Medulla oblongata (tissue), 1 donor: Measurements from ENCODE around the gene ZNF860.

Source experiments
- DNase-seq: peaks from one replicate; pipeline ENCODE4 v3.0.0-alpha.2; 2015; ENCODE audit errors: extremely low spot score

The ZNF860 gene

DNA sequence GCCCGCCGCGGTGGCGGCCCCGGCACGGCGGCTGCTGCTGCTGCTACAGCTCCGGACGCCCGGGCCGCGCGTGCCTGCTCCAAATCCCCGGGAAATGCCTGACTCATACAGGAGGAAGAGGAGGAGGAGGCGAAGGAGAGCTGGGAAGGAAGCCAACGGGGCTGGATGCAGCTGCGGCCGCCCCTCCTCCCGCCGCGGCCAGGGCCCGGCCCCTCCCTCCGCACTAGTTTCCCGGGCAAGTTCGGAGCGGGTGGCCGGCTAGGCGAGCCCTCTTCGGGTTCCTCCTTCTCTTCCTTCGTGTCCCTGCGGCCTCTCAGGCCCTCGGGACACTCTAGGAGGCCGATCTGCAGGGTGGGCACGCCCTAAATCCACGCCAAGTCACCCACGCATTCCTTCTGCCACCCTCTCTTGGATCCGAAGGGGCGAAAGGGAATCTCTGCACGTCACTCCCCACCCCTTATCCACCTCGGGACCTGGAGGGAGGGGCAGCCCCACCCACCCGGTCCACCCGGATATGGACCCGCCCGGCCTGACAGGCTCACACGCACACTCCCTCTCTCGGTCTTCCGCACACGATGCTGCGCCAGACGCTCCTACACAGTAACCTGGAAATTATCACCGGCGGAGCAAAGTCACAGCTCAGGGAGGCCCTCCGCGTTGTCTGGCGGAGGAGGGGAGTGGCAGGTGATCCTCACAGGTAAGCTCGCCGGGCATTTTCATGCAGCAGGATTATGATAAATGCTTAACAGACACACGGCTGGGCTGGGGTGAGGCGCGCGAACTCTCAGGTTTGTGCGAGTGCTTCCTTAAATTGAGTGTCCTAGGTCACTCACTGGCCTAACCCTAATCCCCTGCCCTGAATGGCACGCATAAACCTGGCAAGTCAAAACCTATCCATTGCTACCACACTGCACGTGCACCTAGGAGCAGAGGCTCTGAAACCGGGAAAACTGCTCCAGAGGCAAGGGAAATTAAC is at the start of gene ZNF860, which contains the start of gene OSBPL10:
Gene ZNF860, plus strand, starts transcription at position 545 of the 976 bp plus-strand sequence. CDS start 7,330 bp downstream, outside the sequence.
Gene OSBPL10, minus strand, starts transcription at position 57 of the 976 bp plus-strand sequence. CDS start 83 bp downstream, outside the sequence.
- DNase-seq, result peak; percentile 59

DNA sequence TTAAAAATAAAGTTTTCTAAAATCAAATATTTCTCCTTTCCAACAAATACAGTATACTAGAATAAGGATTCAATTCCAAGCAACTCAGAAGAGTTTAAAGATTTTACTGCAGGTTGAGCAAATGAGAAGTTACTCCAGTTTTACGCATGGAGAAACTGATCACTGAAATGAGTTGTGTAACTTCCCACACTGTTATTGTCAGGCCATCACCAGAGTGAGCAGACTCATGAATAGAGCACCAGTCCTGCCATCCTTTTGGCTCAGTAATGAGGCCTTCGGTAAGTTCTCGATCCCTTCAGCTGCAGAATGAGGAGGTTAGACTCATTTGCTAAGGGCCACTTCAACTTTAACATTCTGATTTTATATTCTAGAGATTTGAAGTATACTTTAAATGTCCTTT is 48.6 kb upstream of the ZNF860 start:
- DNase-seq, result no peak

DNA sequence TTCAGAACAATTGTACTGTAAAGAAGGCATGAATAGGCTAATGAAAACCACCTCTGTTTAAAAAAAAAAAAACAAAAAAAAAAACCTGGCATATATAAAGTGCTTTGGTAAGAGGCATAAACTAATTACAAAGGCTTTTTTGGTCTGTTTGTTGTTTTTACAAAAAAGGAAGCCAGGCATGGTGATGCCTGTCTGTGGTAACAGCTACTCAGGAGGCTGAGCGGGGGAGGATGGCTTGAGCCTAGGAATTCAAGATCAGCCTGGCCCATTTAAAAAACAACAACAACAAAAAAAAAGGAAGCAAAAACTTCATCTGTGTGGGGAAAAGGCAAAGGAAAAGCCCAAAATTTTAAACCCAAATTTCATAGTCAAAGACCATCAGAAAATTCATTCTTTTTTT is 47.5 kb upstream of the ZNF860 start:
- no peak for DNase-seq

DNA sequence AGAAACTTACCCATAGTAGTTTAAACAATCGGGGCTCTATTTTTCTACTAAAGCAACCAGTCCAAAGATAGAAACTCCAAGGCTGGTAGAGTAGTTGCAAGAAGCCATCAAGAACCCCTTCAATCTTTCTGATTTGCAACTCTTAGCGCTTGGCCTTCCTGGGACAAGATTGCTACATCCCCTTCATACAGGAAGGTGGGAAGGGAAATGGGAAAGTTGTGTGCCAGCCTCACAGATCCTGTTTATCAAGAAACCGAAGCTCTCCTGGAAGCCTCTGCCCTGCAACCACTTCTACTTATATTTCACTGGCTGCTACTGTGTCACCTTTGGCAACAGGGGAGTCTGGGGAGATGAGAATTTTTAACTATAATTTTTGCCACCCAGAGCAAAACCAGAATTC is 46.7 kb upstream of the ZNF860 start:
- DNase-seq, result no peak

DNA sequence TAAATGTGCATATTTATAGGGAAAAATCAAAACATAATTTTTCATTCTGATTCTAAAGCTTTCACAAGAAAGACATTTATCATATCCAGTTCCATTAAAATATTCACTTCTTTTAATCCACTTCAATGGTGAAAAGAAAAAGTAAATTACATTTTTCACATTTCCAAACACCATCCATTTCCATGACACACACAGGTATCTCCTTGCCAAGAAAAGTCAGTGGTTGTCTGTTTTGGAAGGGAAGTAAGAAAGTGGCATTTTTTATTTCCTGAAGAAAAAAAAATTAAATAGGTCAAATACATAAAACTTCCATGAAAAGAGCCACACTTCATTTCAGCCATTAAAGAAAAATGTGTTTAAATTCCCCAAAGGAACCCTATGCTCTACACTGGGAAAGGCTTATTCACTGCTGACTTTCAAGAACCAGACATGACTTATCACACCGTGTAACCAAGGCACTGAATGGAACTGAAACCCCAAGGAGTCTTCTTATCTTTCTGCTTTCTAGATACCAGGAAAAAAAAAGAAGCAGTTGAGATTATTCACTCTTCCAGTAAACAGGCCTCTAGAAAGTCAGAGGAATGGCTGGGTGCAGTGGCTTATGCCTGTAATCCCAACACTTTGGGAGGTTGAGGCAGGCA is 45.0 kb upstream of the ZNF860 start:
- DNase-seq, result no peak

DNA sequence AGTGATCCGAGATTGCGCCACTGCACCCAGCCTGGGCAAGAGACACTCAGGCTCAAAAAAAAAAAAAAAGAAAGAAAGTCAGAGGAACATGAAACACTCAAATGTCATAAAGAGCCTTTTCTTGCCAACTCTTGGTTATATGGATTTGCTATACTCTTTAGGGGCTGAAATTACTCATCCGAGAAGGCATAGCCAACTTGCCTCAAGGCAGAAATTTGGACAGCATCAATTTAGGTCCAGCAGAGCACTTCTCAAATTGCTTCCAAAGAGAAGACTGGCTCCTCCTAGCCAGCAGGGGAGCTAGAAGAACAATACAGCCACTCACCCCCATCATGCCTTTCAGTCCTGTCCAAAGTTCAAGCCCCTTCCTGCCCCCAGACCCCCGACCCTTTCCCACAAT is 44.3 kb upstream of the ZNF860 start:
- no peak for DNase-seq

DNA sequence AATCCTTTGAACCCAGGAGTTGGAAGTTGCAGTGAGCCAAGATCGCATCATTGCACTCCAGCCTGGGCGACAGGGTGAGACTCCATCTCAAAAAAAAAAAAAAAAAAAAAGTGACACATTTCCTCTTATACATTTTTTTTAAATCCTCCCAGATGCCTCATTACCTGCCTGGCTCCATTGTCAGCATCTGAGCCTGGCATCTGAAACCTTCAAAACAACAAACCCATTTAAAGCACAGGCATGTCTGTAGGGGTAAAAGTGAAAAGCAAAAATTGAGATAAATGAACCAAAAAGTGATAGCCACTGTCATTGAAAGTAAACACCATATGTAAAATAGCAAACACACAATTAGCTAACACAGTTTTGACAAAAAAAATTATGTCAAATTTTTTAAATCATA is 39.1 kb upstream of the ZNF860 start:
- DNase-seq, result no peak

DNA sequence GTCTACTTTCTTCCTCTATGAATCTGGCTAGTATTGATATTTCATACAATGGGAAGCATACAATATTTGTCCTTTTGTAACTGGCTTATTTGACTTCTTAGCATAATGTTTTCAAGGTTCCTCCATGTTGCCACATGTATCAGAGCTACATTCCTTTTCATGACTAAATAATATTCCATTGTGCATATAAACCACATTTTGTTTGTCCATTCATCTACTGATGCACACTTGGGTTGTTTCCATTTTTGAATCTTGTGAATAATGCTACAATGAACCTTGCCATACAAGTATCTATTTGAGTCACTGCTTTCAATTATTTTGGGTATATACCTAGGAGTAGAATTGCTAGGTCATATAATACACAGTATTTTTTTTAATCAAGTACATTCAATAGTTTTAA is 38.5 kb upstream of the ZNF860 start:
- DNase-seq, result no peak

DNA sequence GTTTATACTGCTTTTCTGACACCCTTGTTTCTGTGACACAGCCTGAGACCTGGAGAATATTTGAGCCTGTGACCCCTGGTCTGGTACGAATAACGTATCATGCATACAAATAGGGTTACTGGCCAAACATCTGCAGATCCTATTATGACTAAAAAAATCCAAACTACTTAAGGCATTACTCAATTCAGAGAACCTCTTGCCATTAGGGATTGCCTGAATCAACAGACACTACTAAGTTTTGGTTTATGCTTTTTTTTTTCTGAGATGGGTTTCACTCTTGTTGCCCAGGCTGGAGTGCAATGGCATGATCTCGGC is 35.9 kb upstream of the ZNF860 start:
- DNase-seq, result no peak

DNA sequence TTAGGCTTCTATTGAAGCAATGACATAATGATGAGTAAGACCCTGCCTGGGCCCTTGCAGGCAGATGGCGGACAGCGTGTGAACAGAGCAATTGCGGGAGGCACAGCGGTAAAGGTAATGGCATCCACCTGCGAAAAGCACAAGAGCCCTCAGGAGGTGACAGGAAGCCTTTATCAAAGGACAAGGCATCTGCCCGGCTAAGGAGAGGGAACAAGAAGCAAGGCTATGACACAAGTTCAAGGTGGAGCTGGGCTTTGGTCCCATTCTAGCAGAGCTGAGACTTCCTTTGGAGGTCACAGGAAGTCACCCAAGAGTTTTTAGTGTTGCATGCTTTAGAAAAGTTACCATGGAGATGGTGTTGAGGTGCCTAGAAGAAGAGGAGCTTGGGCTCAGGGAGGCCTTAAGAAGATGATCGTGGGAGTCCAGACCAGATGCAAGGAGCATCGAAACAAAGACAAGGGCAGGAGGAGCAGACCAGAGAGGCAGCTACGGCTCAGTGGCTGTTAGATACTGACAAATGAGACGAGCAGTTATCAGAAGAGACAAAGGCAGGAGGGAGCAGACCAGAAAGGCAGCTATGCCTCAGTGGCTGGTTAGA is 35.0 kb upstream of the ZNF860 start:
- no peak for DNase-seq

DNA sequence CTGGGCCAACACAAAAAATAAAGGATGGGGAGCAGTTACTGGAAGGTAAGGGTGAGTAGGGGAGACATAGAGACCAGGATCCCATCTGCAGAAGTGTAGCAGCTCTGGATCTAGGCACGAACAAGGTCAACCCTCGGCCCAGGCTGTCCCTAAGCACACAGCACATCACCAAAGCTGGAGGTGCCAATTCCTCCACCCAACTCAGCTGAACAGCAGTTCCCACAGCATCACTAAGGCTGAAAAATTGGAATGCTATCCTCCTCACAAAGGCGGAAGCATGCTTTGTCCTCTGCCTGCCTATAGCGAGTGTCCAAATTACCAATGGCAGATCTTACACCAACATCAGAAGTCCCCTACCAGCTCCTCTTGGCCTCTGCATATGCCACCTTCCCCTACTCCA is 34.4 kb upstream of the ZNF860 start:
- no peak for DNase-seq

DNA sequence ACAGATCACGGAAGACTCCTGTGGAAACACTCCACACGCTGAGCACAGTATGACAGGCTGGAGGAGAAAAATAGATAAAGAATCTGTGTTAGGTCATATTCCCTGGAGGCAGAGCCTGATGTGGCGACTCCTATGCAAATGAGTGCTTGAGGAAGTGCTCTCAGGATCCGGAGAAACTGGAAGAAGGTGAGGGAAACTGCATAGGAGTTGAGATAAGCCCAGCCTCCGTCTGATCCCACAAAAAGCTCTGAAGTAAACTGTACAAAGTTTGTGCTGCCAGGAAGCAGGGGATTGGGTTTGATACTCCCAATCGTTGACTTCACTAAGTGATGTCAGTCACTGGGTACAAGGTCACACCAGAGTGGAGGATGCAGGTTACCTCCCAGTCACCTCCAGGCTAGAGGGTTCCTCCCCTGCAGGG is 33.9 kb upstream of the ZNF860 start:
- DNase-seq, result no peak

DNA sequence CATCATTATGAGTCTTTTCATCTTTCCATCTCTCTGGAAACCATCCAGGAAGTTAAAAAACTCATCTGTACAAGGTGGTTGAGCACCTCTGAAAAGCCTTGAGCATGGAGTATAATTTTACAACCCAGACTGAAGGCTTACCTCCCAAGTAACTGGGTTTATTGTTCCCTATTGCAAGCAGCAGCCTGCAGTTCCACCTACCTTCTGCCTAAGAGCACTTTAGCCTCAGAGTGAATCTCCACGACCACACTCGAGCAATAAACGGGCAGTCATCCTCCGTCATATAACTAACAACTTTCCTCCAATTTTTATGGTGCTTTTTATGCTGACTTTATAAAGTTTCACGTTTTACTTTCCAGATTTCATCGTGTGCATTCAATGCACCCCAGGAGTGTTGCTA is 33.3 kb upstream of the ZNF860 start:
- no peak for DNase-seq

DNA sequence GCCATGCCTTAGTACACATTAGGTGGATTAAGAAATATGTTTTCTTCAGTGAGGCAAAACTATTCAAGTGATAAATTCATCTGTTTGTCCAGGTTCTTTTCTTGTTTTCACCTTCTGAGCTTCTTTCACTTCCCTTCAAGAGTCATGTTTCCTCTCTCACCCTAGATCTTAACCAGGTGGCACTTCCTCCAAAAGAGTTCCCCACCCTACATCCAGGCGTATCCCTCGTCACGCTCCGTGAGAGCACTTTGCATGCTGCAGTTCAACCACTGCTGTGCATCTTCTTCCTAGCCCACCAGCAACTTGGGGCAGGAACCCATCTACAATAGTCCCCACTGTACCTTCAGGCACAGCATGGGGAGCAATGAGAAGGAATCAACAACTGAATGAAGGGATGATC is 29.3 kb upstream of the ZNF860 start:
- DNase-seq, result no peak

DNA sequence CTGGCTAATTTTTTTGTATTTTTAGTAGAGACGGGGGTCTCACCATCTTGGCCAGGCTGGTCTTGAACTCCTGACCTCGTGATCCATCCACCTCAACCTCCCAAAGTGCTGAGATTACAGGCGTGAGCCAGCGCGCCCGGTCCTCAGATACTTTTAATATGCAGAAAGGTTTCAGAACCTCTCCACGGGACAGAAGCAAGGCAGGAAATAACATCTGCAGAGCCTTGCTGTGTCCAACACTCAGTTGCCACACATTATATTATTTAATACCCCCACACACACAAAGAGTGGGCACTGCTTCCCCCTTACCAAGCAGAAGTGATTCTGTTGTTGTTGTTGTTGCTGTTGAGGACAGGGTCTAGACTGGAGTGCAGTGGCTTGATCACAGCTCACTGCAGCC is 28.5 kb upstream of the ZNF860 start:
- no peak for DNase-seq

DNA sequence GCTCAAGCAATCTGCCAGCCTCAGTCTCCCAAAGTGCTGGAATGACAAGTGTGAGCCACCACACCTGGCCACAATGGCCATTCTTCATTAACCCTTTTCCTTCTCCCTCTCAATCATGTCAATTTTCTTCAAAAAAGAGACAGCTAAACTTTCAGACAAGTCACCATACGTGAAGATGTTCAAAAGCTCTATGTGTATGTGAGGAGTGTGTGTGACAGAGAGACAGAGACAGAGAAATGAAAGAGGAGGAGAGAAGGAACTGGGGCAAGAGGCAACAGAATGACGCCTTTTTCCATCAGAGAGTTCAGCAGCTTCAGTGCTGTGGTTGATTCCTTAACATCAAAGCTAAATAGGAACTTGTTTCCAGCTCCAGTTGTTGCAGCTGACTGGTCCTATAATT is 27.9 kb upstream of the ZNF860 start:
- no peak for DNase-seq

DNA sequence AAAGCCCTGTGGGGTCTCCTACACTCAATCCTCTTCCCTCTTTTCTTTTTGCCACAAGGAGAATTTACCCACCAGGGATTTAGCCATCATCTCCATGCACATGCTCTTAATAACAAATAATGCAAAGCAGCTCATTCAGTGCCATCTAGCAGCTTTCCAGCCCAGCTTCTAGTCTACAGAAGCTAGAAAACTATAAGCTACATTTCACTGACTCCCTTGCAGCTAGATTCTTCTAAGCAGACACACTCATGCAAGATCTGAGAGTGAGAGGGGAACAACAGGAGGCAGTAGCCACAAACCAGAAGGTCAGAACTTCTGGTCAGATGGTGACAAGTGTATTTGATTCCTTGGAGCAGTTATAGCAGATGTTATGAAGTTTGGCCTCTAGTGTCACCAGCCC is 26.0 kb upstream of the ZNF860 start:
- DNase-seq, result no peak

DNA sequence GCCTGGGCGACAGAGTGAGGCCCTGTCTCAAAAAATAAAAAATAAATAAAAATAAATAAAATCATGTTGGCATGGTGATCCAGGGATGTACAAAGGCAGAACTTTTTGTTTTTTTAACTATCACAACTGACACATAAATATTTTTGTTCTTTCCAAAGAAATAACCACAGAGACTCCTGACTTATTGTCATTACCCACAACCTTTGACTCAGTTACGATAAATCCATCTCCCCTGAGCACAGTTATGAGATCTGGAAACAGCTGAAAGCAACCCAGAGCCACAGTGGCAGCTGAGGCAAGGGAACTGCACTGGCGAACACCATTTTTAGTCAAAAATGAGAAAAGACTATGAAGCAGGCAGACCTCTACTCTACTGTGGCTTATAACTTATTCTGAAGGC is 24.4 kb upstream of the ZNF860 start:
- no peak for DNase-seq

DNA sequence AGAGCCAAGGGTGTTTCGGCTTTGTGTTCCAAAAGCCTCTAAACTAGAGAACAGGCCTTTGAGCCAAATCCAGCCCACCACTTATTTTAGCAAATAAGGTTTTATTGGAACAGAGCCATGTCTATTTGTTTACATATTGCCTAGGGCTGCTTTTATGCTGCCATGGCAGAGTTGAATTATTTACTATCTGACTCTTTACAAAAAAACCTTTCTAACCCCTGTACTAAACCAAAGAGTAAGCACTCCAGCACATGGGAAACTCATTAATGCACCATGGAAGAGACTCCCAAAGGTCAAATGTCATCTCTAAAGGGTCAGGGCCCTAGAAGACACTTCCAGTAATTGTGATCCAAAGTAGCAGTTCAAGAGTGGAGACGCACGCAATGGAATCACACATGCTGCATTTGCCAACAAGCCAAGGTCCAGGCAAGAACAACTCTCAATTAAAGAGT is 22.8 kb upstream of the ZNF860 start:
- DNase-seq, result no peak

DNA sequence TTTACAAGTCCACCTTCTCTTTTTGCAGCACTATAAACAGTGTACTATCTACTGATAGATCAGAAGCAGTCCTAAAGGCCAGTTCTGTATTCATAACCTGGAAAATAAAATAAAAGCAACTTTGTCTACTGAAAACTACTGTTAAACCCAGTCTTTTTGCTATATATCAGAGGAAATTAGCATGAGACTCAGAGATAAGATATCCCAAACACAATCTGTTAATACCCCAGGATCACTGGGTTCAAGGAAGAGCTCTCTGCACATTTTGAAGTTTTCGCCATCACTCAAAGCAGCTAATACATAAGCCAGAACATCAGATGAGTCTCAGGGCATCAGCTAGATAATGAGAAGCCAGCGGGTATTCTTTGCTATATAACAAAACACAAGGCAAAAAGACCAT is 22.3 kb upstream of the ZNF860 start:
- DNase-seq, result no peak

DNA sequence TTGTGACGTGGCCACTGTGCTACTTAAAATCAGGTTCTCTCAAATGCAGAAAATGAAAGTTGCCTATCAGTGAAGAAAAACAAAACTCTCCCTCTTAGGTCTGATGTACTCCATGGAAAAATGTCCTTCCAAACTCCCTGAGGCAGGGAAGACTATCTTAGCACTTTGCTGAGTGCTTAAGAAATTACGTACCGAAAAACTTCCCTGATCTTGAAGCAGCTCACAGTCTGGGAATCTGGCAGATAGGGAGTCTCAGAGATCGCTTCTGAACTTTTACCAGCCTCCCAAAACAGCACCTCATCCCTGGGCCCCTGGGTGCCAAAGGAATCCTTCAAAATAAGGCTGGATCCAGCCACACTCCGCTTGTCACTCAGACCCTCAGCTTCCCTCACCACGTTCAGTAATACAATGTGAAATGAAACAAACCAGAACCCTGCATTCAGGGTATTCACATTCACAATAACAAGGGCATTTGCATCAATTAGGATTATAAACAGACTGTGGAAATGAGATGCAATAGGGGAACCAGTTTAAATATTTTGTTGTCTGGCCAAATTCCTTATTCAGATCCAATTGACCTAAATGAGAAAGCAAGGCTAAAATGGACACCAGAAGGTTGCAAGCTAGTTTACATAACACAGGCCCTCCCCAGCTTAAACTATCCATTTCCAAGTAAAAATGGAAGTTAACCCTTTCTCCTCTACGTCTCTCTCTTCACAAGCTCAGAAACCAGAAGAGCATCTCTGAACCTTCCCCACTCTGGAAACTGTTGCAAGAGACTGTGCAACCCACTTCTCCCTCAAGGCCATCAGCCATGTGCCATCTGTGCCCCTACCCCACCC is 21.4 kb upstream of the ZNF860 start:
- DNase-seq, result no peak
